ENCODE results near the gene SMARCAL1. TPM values are rescaled to one million over a fixed set of nuclear protein-coding genes. Genes with fewer than 3 reads are reported as not detected.
A peak's percentile ranks its signal among the peaks of the same experiment; 100 is the strongest.

The SMARCAL1 gene
- polyA plus RNA-seq, 1 donor from 2014 or later: 7.5 TPM

DNA sequence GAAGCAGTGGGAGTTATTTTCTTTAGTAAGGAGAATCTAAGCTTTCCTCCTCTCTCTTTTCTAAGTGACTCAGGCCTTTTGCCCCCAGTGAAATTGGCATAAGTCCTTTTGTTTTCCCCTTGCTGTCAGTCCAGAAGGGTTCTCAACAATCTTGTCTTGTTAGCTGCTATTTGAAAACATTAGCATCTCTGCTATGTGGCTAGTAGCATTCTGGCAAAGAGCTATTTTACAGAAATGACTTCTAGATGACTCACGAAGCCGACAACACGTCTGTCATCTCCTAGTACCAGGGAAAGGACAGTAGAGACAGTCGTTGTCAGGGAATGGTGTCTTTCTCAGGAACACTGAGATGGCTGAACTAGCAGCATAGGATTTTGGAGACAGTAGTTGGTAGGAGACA is 14.7 kb downstream of the SMARCAL1 start:
- Histone ChIP-seq H2AFZ (ENCODE audit: low read depth, low read length) (no peak overlapping the region), H3K27me3 (ENCODE audit: insufficient read depth, low read depth, low read length) (no peaks in the 10 kb centered on the region), H3K9me3 (ENCODE audit: low read length) (no peaks in the 10 kb centered on the region), H3F3A (ENCODE audit: insufficient read depth, low read length, poor library complexity, severe bottlenecking) (no peaks in the 10 kb centered on the region), H3K9me2 (ENCODE audit: insufficient read depth, low read length) (no peaks in the 10 kb centered on the region), H3K36me3 (ENCODE audit: insufficient read depth, low read length) (peaks cover 12% of the 10 kb centered on the region), H3K4me3 (ENCODE audit: low read length) (no peak overlapping the region), H3K27ac (ENCODE audit: low read length) (no peak overlapping the region), H3K9ac (ENCODE audit: low read length) (no peak overlapping the region), H3K79me2 (replicated peaks; ENCODE audit: insufficient read depth, low read length) (no peaks in the 10 kb centered on the region), H3K4me2 (ENCODE audit: low read length) (no peak overlapping the region), H4K20me1 (ENCODE audit: insufficient read depth) (no peaks in the 10 kb centered on the region)
- TF ChIP-seq, protein P1, sequence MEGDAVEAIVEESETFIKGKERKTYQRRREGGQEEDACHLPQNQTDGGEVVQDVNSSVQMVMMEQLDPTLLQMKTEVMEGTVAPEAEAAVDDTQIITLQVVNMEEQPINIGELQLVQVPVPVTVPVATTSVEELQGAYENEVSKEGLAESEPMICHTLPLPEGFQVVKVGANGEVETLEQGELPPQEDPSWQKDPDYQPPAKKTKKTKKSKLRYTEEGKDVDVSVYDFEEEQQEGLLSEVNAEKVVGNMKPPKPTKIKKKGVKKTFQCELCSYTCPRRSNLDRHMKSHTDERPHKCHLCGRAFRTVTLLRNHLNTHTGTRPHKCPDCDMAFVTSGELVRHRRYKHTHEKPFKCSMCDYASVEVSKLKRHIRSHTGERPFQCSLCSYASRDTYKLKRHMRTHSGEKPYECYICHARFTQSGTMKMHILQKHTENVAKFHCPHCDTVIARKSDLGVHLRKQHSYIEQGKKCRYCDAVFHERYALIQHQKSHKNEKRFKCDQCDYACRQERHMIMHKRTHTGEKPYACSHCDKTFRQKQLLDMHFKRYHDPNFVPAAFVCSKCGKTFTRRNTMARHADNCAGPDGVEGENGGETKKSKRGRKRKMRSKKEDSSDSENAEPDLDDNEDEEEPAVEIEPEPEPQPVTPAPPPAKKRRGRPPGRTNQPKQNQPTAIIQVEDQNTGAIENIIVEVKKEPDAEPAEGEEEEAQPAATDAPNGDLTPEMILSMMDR (IDR thresholded peaks at IDR 0.05; ENCODE audit: poor library complexity, severe bottlenecking): no peak
- TF ChIP-seq SMC3 (conservative IDR thresholded peaks at IDR 0.05; ENCODE audit: poor library complexity) (peak; percentile 14), POLR2AphosphoS5 (IDR thresholded peaks at IDR 0.05) (peak; percentile 39), EP300 (conservative IDR thresholded peaks at IDR 0.05; ENCODE audit: poor library complexity, severe bottlenecking) (peak; percentile 44)

DNA sequence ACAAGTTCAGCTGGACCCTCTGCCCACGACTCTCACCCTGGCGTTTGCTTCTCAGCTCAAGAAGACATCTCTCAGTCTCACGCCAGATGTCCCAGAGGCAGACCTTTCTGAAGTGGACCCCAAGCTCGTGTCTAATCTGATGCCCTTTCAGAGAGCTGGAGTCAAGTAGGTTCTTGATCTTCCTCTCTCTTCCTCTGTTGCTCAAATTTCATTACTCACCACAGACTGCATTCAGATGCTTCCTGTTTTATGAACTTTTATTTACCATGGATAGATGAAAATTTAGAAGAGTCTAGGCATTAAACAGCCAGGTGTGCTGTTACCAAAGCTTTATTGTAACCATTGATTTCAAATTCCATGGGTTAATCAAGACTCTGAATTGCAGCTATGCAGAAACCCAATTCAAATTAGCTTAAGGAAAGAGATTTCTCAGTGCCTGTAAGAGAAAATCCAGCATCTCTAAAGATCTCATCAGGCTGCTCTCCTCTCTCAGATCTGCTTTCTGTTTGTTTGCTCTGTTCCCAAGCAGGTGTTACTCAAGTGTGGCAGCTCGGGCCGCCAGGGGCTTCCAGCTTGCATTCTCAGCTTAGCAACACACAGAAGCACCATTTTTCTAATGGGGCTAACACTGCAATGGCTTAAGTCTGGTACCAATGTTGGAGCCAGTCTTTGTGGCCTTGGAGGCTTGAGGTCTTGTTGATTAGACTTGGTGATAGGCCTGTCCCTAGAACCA is 16.5 kb downstream of the SMARCAL1 start:
- H3K79me2 ChIP-seq (replicated peaks; ENCODE audit: insufficient read depth, low read length): no peaks in the 10 kb centered on the region
- H3K27me3 ChIP-seq (ENCODE audit: insufficient read depth, low read depth, low read length): no peaks in the 10 kb centered on the region
- no peaks in the 10 kb centered on the region for H3K9me3 ChIP-seq (ENCODE audit: low read length)
- H3K4me2 ChIP-seq (ENCODE audit: low read length): no peak overlapping the region
- TF ChIP-seq POLR2AphosphoS5 (IDR thresholded peaks at IDR 0.05) (no peak), MXI1 (conservative IDR thresholded peaks at IDR 0.05; ENCODE audit: poor library complexity, severe bottlenecking) (no peak), RAD21 (conservative IDR thresholded peaks at IDR 0.05) (no peak), TAF1 (IDR thresholded peaks at IDR 0.05; ENCODE audit: low read depth) (no peak), EZH2 (IDR thresholded peaks at IDR 0.05; ENCODE audit: borderline replicate concordance, insufficient read depth, low read length, poor library complexity, severe bottlenecking) (no peak), EP300 (conservative IDR thresholded peaks at IDR 0.05; ENCODE audit: poor library complexity, severe bottlenecking) (no peak), SMC3 (conservative IDR thresholded peaks at IDR 0.05; ENCODE audit: poor library complexity) (no peak)
- TF ChIP-seq, protein P1 (IDR thresholded peaks at IDR 0.05; ENCODE audit: poor library complexity, severe bottlenecking): no peak
- TF ChIP-seq, protein P2, sequence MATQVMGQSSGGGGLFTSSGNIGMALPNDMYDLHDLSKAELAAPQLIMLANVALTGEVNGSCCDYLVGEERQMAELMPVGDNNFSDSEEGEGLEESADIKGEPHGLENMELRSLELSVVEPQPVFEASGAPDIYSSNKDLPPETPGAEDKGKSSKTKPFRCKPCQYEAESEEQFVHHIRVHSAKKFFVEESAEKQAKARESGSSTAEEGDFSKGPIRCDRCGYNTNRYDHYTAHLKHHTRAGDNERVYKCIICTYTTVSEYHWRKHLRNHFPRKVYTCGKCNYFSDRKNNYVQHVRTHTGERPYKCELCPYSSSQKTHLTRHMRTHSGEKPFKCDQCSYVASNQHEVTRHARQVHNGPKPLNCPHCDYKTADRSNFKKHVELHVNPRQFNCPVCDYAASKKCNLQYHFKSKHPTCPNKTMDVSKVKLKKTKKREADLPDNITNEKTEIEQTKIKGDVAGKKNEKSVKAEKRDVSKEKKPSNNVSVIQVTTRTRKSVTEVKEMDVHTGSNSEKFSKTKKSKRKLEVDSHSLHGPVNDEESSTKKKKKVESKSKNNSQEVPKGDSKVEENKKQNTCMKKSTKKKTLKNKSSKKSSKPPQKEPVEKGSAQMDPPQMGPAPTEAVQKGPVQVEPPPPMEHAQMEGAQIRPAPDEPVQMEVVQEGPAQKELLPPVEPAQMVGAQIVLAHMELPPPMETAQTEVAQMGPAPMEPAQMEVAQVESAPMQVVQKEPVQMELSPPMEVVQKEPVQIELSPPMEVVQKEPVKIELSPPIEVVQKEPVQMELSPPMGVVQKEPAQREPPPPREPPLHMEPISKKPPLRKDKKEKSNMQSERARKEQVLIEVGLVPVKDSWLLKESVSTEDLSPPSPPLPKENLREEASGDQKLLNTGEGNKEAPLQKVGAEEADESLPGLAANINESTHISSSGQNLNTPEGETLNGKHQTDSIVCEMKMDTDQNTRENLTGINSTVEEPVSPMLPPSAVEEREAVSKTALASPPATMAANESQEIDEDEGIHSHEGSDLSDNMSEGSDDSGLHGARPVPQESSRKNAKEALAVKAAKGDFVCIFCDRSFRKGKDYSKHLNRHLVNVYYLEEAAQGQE (IDR thresholded peaks at IDR 0.05; ENCODE audit: borderline replicate concordance): no peak
- H3K36me3 ChIP-seq (ENCODE audit: insufficient read depth, low read length): no peaks in the 10 kb centered on the region
- no peak overlapping the region for H3K4me3 ChIP-seq (ENCODE audit: low read length)
- H3F3A ChIP-seq (ENCODE audit: insufficient read depth, low read length, poor library complexity, severe bottlenecking): no peaks in the 10 kb centered on the region
- H4K20me1 ChIP-seq (ENCODE audit: insufficient read depth): no peaks in the 10 kb centered on the region
- H3K9ac ChIP-seq (ENCODE audit: low read length): no peak overlapping the region
- no peaks in the 10 kb centered on the region for H3K9me2 ChIP-seq (ENCODE audit: insufficient read depth, low read length)
- H2AFZ ChIP-seq (ENCODE audit: low read depth, low read length): no peak overlapping the region
- no peak overlapping the region for H3K27ac ChIP-seq (ENCODE audit: low read length)

Measured in neural cell (in vitro differentiated cells).